Activated CD4-positive, alpha-beta T cell treated with anti-CD3 and anti-CD28 coated beads, Interleukin-2, amount 50 U/mL, for 4 hours (primary cell): Measurements from ENCODE around the gene TMEM40.
"Not testable (repeated sequence)": the region's sequence is repeated elsewhere in the genome, so short reads cannot be mapped to it uniquely, and the experiment has no call there.

Source experiments
- DNase-seq, 2 experiments: peaks; one replicate each; pipeline ENCODE4 v3.0.0-alpha.2; 2020

The TMEM40 gene

GRCh38 chr3:12710062-12710461, 49.0 kb downstream of the TMEM40 start:
- DNase-seq = no peak

DNA sequence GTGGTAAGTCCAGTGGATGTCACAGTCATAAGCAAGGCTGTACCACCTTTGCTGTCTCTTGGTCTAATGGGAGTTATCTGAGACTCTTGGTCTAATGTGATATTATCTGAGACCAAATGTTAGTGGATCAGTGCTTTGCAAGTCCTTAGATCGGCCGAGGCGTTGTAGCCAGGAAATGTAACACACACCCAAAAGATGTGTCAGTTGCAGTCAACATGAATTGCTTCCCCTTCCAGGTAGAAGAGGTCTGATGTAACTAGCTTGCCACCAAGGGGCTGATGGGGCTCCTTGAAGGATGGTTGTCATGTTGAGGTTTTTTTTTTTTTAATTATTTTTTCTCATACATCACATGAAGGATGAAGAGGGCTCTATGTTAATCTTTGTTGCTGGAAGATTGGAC, 49.7 kb downstream of the TMEM40 start:
- DNase-seq = no peak

DNA sequence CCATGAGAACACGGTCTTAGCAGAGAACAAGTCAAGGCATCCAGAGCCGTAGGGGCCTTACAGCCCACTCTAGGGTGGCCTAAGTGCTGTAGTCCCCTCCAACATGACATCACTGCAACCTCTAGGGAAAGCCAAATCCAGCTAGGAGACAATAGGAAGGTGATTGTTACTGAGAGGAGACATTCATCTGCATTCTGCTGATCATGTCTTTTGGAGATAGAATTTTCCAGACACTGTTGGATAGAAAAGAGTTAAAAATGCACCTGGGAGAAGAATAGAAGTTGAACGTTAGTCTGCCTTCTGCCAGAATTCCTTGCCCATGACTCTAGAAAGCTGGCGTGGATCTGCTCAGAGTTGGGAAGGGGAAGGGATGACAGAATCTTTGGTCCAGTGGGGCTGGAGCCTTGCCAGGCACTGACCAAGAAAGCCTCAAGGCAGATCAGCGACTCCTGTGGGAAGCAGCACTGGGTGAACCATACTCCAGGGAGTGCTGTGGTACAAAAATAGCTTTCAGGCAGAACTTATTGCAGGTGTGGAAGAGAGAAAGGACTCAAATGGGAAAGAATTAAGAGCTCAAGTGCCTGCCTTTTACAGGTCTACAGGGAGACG, 50.4 kb downstream of the TMEM40 start:
- DNase-seq = no peak

- no peak for DNase-seq
Measured at GRCh38 chr3:12707449-12707848, 51.6 kb downstream of the TMEM40 start.

GRCh38 chr3:12706504-12707253, 52.4 kb downstream of the TMEM40 start:
- peak; percentile 31 to 37 for DNase-seq

DNA sequence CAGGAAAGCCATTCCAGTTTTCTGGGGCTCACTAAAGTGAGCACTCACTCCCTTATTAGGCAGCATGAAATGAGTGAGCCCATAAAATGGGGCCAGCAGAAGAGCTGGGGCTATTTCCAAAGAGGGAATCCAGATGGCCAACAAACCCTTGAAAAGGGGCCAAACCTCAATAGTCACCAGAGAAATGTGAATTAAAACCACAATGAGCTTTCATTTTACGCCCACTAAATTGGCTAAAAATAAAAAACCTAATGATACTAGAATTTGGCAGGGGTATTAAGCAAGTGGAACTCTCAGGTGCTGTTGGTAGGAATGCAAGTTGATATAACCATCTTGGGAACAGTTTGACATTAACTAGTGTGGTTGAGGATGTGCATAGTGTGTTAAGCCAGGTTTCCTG, 53.1 kb downstream of the TMEM40 start:
- DNase-seq = no peak

DNA sequence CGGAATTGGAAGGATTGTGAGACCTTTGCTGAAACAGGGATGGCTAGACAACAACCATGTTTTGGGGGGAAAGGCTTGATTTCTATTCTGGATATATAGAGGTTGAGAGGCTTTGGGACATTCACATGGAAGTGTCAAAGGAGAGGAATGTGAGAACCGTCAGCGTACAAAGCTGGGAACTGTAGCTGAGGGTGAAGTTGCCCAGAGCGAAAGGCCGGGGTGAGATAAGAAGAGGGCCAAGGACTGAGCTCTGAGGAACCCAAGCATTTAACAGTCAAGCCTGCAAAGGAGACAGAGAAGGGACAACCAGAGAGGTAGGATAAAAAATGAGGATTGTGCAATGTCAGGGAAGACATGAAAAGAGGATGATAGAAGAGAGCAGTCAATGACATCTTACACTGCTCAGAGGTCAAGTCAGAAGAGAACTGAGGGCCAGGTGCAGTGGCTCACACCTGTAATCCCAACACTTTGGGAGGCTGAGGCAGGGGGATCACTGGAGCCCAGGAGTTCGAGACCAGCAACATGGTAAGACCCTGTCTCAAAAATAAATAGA, 53.6 kb downstream of the TMEM40 start:
- no peak for DNase-seq

DNA sequence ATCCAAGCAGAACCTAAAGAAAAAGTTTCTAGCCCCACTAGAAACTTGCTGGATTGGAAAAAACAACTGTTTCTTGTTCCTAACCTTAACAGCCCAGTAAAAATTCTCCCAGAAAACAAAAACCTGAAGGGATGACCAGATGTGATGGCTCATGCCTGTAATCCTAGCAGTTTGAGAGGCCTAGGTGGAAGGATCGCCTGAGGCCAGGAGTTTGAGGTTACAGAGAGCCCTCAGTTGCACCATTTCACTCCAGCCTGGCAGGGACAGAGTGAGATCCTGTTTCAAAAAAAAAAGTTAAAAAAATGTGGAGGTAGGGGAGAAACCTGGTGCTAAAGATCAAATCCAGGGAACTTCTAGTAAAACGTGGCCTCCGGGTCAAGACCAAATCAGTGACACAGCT, 56.6 kb downstream of the TMEM40 start:
- no peak for DNase-seq

GRCh38 chr3:12701601-12702000, 57.5 kb downstream of the TMEM40 start:
- DNase-seq = not testable (repeated sequence)

- no peak for DNase-seq
Measured at GRCh38 chr3:12700800-12701199, 58.3 kb downstream of the TMEM40 start.

GRCh38 chr3:12695916-12696315, 63.1 kb downstream of the TMEM40 start:
- DNase-seq = no peak

- no peak for DNase-seq
Measured at GRCh38 chr3:12695112-12695511, 63.9 kb downstream of the TMEM40 start.

- no peak for DNase-seq
Measured at GRCh38 chr3:12692444-12692843, 66.6 kb downstream of the TMEM40 start.

- no peak for DNase-seq
Measured at GRCh38 chr3:12689997-12690711, 68.9 kb downstream of the TMEM40 start.

DNA sequence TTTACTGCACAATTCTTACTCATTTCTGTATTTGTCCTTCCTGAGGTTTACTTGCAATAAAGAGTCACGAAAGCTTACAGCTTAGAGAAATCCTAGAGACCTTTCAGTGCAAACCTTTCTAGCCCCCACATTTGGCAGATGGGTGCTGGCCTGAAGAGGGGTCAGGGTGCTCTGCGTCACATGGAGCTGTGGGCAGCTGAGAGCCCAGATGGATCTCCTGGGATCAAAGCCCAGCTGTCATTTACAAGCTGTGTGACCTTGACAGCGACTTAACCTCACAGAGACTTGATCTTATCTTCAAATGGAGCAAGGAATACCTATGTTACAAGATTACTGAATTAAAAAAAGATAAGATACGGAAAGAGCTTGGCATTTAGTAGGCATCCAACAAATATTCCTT, 71.1 kb downstream of the TMEM40 start:
- no peak for DNase-seq

DNA sequence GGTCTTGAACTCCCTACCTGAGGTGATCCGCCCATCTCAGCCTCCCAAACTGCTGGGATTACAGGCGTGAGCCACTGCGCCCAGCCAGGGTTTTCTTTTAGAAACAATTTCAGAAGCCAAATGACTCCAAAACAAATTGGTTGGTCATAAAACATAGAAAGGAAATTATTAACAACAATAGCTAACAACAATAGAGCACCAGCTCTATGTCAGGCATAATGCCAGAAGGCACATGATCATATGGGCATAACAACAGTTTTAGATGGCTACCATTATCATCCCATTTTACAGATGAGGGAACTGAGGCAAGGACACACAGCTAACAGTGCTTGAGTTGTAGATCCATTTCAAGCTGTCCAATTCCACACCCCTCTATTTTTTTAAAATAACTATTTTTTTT, 73.0 kb downstream of the TMEM40 start:
- no peak for DNase-seq
